ENCODE measurements around the gene PRKRIP1.

Gene PRKRIP1

DNA sequence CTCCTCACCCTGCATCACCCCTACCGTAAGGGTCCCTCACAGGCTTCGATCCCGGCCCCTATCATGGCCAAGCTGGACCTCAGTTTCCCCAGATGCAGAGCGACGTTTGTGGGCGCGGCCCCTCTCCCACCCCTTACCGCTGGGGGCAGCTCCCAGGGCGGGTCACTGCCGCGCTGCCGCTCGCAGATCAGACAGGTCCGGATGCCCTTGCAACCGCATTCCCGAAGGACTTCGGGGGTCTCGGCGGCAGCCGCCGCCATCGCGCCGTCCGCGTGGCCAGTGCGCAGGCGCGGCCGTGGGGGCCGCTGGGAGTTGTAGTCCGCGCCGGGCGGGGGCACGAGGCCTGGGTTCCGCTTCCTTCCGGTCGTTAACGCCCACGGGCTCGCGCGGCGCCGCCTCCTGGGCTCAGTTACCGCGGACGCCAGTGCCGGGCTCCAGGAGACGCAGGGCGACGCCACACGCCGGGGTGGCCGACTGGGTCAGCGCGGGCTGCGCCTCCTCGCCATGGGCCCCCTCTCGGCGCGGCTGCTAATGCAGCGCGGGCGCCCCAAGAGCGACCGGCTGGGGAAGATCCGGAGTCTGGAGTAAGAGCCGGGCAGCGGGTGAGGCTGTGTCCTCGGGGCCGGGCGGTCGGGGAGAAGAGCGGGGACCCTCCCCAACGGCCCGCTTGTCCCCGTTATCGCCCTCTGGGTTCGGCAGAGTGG, 68.6 kb downstream of the PRKRIP1 start, which contains the start of the genes ALKBH4 and LRWD1:
ALKBH4 (minus strand) TSS at position 287 of the 704 bp plus-strand sequence; CDS start at position 260, 27 bp downstream.
LRWD1 (plus strand) TSS at position 408 of the 704 bp plus-strand sequence; CDS start at position 505, 97 bp downstream.
- DNase-seq (ENCODE audit: low read depth) = peak; percentile 57
- H3K4me3 ChIP-seq (ENCODE audit: low read length) = peak within 1 kb of the TSS; percentile 99
- TF ChIP-seq CTCF (conservative IDR thresholded peaks at IDR 0.05; ENCODE audit: low read depth, low read length) = no peak

- H3K4me3 ChIP-seq (ENCODE audit: low read length) = peak overlapping the region; percentile 99
- DNase-seq (ENCODE audit: low read depth) = no peak
- no peak for TF ChIP-seq CTCF (conservative IDR thresholded peaks at IDR 0.05; ENCODE audit: low read depth, low read length)
These were observed 69.9 kb downstream of the PRKRIP1 start for GRCh38 chr7:102466097-102466496.

- DNase-seq (ENCODE audit: low read depth) = no peak
- H3K4me3 ChIP-seq (ENCODE audit: low read length) = no peak overlapping the region
- no peak for TF ChIP-seq CTCF (conservative IDR thresholded peaks at IDR 0.05; ENCODE audit: low read depth, low read length)
These were observed 71.7 kb downstream of the PRKRIP1 start for GRCh38 chr7:102467581-102468477.

DNA sequence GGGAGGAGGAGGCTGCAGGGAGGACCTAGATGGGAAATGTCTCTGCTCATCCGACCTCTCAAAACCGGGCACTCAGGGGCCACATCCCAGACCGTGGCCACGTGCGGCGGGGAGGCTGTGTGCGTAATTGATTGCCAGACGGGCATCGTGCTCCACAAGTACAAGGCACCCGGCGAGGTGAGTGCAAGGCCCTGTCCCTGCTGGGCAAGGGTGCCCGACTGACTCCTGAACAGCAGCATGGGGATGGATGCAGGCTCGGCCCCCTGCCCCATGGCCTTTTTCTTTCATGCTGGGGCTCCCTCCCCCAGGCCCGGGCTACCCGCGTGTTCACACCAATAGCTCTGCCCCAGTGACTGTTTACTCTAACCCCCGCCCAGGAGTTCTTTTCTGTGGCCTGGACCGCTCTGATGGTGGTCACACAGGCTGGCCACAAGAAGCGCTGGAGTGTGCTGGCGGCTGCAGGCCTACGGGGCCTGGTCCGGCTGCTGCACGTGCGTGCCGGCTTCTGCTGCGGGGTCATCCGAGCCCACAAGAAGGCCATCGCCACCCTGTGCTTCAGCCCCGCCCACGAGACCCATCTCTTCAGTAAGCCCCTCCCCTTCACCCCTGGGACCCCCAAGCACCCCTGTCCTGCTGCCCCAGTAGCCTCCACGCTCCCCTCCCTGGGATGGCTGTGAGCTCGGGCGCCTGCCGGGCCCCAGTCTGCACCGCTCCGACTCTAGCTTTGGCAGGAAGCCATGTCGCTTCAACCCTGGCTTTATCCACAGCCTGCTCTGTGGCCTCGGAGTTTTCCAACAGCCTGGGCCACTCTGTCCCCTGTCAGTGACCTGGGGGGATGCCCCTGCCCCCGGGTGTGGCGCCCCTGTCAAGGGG, 72.6 kb downstream of the PRKRIP1 start:
- TF ChIP-seq CTCF (conservative IDR thresholded peaks at IDR 0.05; ENCODE audit: low read depth, low read length) = no peak
- no peak overlapping the region for H3K4me3 ChIP-seq (ENCODE audit: low read length)
- no peak for DNase-seq (ENCODE audit: low read depth)

DNA sequence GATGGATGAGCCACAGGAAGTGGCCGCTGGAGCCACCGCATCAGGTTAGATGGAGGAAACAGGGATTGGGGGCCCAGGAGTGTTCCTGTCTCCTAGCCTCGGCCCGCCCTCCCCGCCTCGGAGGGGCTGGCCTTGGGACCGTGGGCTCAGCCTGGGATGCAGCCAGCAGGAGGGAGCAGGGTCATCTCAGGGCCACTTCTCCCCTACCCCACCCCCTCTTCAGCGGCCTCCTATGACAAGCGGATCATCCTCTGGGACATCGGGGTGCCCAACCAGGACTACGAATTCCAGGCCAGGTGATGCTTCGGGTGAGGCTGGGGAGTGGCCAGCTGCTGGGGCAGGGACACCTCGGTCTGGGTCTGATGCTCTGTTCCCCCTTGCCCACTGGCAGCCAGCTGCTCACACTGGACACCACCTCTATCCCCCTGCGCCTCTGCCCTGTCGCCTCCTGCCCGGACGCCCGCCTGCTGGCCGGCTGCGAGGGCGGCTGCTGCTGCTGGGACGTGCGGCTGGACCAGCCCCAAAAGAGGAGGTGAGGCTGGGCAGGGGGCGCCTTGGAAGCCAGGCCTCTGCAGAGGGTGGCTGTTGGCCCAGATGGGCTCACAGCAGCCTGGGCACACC, 73.3 kb downstream of the PRKRIP1 start:
- no peak for DNase-seq (ENCODE audit: low read depth)
- no peak for TF ChIP-seq CTCF (conservative IDR thresholded peaks at IDR 0.05; ENCODE audit: low read depth, low read length)
- H3K4me3 ChIP-seq (ENCODE audit: low read length) = no peak overlapping the region
